ENCODE results near the gene TULP4. TPM values are rescaled to one million over a fixed set of nuclear protein-coding genes. Genes with fewer than 3 reads are reported as not detected.
"Not testable (repeated sequence)": the region's sequence is repeated elsewhere in the genome, so short reads cannot be mapped to it uniquely, and the experiment has no call there.

Gene TULP4
- polyA plus RNA-seq, 3 donors = 6.5 to 10.6 (median 7.9) TPM

- Mint-ChIP-seq H3K4me3 (no peak overlapping the region), H3K36me3 (peaks cover 19 to 40% of the 10 kb centered on the region in 2 donors), H3K27me3 (ENCODE audit: low read depth in 3 of 3) (no peaks in the 10 kb centered on the region), H3K4me1 (no peaks in the 10 kb centered on the region), H3K9me3 (peaks cover 12 to 39% (median 19%) of the 10 kb centered on the region in 7 donors), H3K27ac (no peak overlapping the region)
- TF ChIP-seq CTCF (IDR thresholded peaks at IDR 0.05) = no peak
- H3K27ac ChIP-seq (ENCODE audit: low read depth in 1 of 2, low read length in 2 of 2) = no peak overlapping the region
- H3K4me2 ChIP-seq (replicated peaks; ENCODE audit: extremely low read depth, low read length, poor library complexity, severe bottlenecking) = no peak overlapping the region
- WGBS (ENCODE audit: insufficient coverage) = no CpG with 5 or more reads among the region's 2 CpGs
- no peaks in the 10 kb centered on the region for H3K27me3 ChIP-seq (ENCODE audit: control insufficient read depth in 2 of 2, insufficient read depth in 2 of 2, low read length in 2 of 2)
- no peaks in the 10 kb centered on the region for H3K4me1 ChIP-seq (ENCODE audit: control insufficient read depth in 1 of 2, insufficient read depth in 2 of 2, low read length in 2 of 2)
- H3K36me3 ChIP-seq (replicated peaks in 1 of 2; ENCODE audit: control insufficient read depth in 1 of 2, insufficient read depth in 2 of 2, low read length in 2 of 2) = peaks cover 0 to 18% of the 10 kb centered on the region in 2 donors
- H3K4me3 ChIP-seq (replicated peaks in 1 of 3; ENCODE audit: low read depth in 2 of 3, low read length in 3 of 3) = no peak overlapping the region
- intact Hi-C loops (cut with micrococcal nuclease) = no loop called here
- H3K9me3 ChIP-seq (replicated peaks in 1 of 2; ENCODE audit: control insufficient read depth in 1 of 2, insufficient read depth in 1 of 2, low read length in 2 of 2) = peaks cover 24 to 27% of the 10 kb centered on the region in 2 donors
- no peak overlapping the region for H3K9ac ChIP-seq (ENCODE audit: insufficient read depth, low read length, poor library complexity, severe bottlenecking)
- DNase-seq = no peak
- H4K20me1 ChIP-seq (ENCODE audit: insufficient read depth, low read length) = no peaks in the 10 kb centered on the region
- H3K79me2 ChIP-seq (ENCODE audit: insufficient read depth, low read length) = peaks cover 12% of the 10 kb centered on the region
- no peak overlapping the region for H2AFZ ChIP-seq (ENCODE audit: insufficient read depth, low read depth, low read length, poor library complexity, severe bottlenecking)
These were observed 25.1 kb downstream of the TULP4 start for GRCh38 chr6:158337332-158337731.

GRCh38 chr6:158338311-158339112 lies 26.2 kb downstream of the TULP4 start:
- no peak overlapping the region for H3K27ac Mint-ChIP-seq

GRCh38 chr6:158339197-158339596 lies 26.9 kb downstream of the TULP4 start:
- H3K9ac ChIP-seq (ENCODE audit: insufficient read depth, low read length, poor library complexity, severe bottlenecking); H3K27ac Mint-ChIP-seq; H3K4me1 Mint-ChIP-seq; H3K4me3 ChIP-seq (replicated peaks in 1 of 3; ENCODE audit: low read depth in 2 of 3, low read length in 3 of 3); H3K4me2 ChIP-seq (replicated peaks; ENCODE audit: extremely low read depth, low read length, poor library complexity, severe bottlenecking); H3K79me2 ChIP-seq (ENCODE audit: insufficient read depth, low read length); H3K27ac ChIP-seq (ENCODE audit: low read depth in 1 of 2, low read length in 2 of 2); H3K4me3 Mint-ChIP-seq; DNase-seq; H3K36me3 ChIP-seq (replicated peaks in 1 of 2; ENCODE audit: control insufficient read depth in 1 of 2, insufficient read depth in 2 of 2, low read length in 2 of 2); H4K20me1 ChIP-seq (ENCODE audit: insufficient read depth, low read length); H3K27me3 Mint-ChIP-seq (ENCODE audit: low read depth in 3 of 3); intact Hi-C loops (cut with micrococcal nuclease); H3K27me3 ChIP-seq (ENCODE audit: control insufficient read depth in 2 of 2, insufficient read depth in 2 of 2, low read length in 2 of 2); H2AFZ ChIP-seq (ENCODE audit: insufficient read depth, low read depth, low read length, poor library complexity, severe bottlenecking); H3K4me1 ChIP-seq (ENCODE audit: control insufficient read depth in 1 of 2, insufficient read depth in 2 of 2, low read length in 2 of 2): not testable (repeated sequence)
- WGBS (ENCODE audit: insufficient coverage) = 89% methylated on average over 10 of the region's 10 CpGs
- Mint-ChIP-seq H3K36me3 (peaks cover 22 to 31% of the 10 kb centered on the region in 2 donors), H3K9me3 (peaks cover 8 to 31% (median 18%) of the 10 kb centered on the region in 7 donors)
- H3K9me3 ChIP-seq (replicated peaks in 1 of 2; ENCODE audit: control insufficient read depth in 1 of 2, insufficient read depth in 1 of 2, low read length in 2 of 2) = peaks cover 12 to 30% of the 10 kb centered on the region in 2 donors

More at GRCh38 chr6:158338311-158339112, 26.2 kb downstream of the TULP4 start:
- Histone ChIP-seq H3K79me2 (ENCODE audit: insufficient read depth, low read length) (peaks cover 7% of the 10 kb centered on the region), H4K20me1 (ENCODE audit: insufficient read depth, low read length) (no peaks in the 10 kb centered on the region), H3K9ac (ENCODE audit: insufficient read depth, low read length, poor library complexity, severe bottlenecking) (no peak overlapping the region), H3K27me3 (ENCODE audit: control insufficient read depth in 2 of 2, insufficient read depth in 2 of 2, low read length in 2 of 2) (no peaks in the 10 kb centered on the region), H2AFZ (ENCODE audit: insufficient read depth, low read depth, low read length, poor library complexity, severe bottlenecking) (no peak overlapping the region), H3K36me3 (replicated peaks in 1 of 2; ENCODE audit: control insufficient read depth in 1 of 2, insufficient read depth in 2 of 2, low read length in 2 of 2) (peaks cover 0 to 7% of the 10 kb centered on the region in 2 donors), H3K9me3 (replicated peaks in 1 of 2; ENCODE audit: control insufficient read depth in 1 of 2, insufficient read depth in 1 of 2, low read length in 2 of 2) (peaks cover 12 to 27% of the 10 kb centered on the region in 2 donors), H3K4me3 (replicated peaks in 1 of 3; ENCODE audit: low read depth in 2 of 3, low read length in 3 of 3) (no peak overlapping the region), H3K4me1 (ENCODE audit: control insufficient read depth in 1 of 2, insufficient read depth in 2 of 2, low read length in 2 of 2) (no peaks in the 10 kb centered on the region), H3K27ac (ENCODE audit: low read depth in 1 of 2, low read length in 2 of 2) (no peak overlapping the region), H3K4me2 (replicated peaks; ENCODE audit: extremely low read depth, low read length, poor library complexity, severe bottlenecking) (no peak overlapping the region)
- Mint-ChIP-seq H3K9me3 (peaks cover 4 to 28% (median 13%) of the 10 kb centered on the region in 7 donors), H3K36me3 (peaks cover 18 to 31% of the 10 kb centered on the region in 2 donors), H3K4me3 (no peak overlapping the region), H3K27me3 (ENCODE audit: low read depth in 3 of 3) (no peaks in the 10 kb centered on the region), H3K4me1 (no peaks in the 10 kb centered on the region)
- no peak for TF ChIP-seq CTCF (IDR thresholded peaks at IDR 0.05)
- no peak for DNase-seq
- intact Hi-C loops (cut with micrococcal nuclease) = no loop called here
- 100% methylated on average over 3 of the region's 5 CpGs for WGBS (ENCODE audit: insufficient coverage)
